ENCODE measurements around the gene CAMSAP3. TPM values are rescaled to one million over a fixed set of nuclear protein-coding genes. Genes with fewer than 3 reads are reported as not detected.

CAMSAP3 gene
- total RNA-seq, 1 experiment from 2014 or later: 16.6 TPM

DNA sequence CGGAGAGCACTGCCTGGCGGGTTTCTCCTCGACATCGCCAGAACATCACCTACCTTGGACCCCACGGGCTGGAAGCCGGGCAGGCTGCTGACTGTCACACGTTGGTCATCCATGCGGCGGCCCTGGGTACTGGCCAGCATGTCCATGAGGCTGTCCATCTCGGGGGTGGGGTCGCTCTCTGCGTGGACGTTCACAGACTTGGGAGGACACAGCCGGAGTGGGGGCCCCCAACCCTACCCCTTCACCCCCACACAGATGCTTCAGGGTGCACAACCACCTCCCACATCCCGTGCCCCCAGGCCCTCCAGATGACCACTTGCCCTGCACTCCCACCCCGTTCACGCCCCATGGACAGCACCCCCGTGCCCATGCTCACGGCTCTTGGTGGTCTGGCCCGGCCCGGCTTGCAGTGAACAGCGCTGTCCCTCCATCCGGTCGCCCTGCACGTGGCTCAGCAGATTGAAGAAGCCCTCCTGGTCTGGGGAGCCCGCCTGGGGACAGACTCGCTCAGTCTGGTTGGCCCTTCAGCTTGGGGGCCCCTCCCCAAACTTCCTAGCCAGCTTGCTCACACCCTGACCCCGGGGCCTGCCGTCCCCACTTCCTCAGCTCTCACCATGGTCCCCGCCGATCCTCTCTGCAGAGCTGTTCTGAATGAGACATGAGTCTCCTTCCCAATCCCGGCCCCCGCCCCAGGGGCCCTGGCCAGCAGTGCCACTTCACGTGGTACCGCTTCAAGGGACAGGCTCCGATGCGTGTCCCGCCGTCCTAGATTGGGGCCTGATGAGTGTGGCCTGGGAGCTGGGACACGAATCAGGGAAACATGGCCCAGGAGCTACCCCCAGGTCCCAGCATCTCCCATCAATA, 36.9 kb downstream of the CAMSAP3 start:
- no peak overlapping the region for H3K27ac ChIP-seq (ENCODE audit: low read length)
- BruUV-seq (replicated peaks): no TSS peak
- ATAC-seq: no peak
- no peak overlapping the region for H3K4me2 ChIP-seq (ENCODE audit: low read length)
- H2AFZ ChIP-seq (ENCODE audit: low read length): no peak overlapping the region
- H4K20me1 ChIP-seq (ENCODE audit: low read length): no peaks in the 10 kb centered on the region
- CTCF ChIA-PET: no interaction called here
- intact Hi-C loops (cut with micrococcal nuclease): no loop called here
- peaks cover 18% of the 10 kb centered on the region for H3K4me1 ChIP-seq (ENCODE audit: insufficient read depth, low read length)
- H3K36me3 ChIP-seq (ENCODE audit: low read depth, low read length): no peaks in the 10 kb centered on the region; the same call in 1 of the 2 replicates
- no peaks in the 10 kb centered on the region for H3K9me2 ChIP-seq (replicated peaks; ENCODE audit: low read length)
- no peak overlapping the region for H3K4me3 ChIP-seq (ENCODE audit: low read length)
- H3F3A ChIP-seq (ENCODE audit: low read length, unreplicated experiment): no peaks in the 10 kb centered on the region
- no peaks in the 10 kb centered on the region for H3K27me3 ChIP-seq (ENCODE audit: low read length)
- POLR2A ChIA-PET (ENCODE audit: unreplicated experiment): interaction anchor here (0.6 kb wide), 2 partner anchors 11 to 41 kb away, joined by 3 to 4 read pairs; no protein-coding TSS in a partner anchor
- H3K9me3 ChIP-seq (ENCODE audit: low read length): no peaks in the 10 kb centered on the region
- H3K9ac ChIP-seq (ENCODE audit: low read length): no peak overlapping the region
- H3K79me2 ChIP-seq (ENCODE audit: low read length): peaks cover 46% of the 10 kb centered on the region
- no peak for TF ChIP-seq EZH2 (IDR thresholded peaks at IDR 0.05; ENCODE audit: low read length, unreplicated experiment)
- no peak for TF ChIP-seq EZH2phosphoT487 (IDR thresholded peaks at IDR 0.05; ENCODE audit: borderline replicate concordance, low read length)
- TF ChIP-seq, protein P1, sequence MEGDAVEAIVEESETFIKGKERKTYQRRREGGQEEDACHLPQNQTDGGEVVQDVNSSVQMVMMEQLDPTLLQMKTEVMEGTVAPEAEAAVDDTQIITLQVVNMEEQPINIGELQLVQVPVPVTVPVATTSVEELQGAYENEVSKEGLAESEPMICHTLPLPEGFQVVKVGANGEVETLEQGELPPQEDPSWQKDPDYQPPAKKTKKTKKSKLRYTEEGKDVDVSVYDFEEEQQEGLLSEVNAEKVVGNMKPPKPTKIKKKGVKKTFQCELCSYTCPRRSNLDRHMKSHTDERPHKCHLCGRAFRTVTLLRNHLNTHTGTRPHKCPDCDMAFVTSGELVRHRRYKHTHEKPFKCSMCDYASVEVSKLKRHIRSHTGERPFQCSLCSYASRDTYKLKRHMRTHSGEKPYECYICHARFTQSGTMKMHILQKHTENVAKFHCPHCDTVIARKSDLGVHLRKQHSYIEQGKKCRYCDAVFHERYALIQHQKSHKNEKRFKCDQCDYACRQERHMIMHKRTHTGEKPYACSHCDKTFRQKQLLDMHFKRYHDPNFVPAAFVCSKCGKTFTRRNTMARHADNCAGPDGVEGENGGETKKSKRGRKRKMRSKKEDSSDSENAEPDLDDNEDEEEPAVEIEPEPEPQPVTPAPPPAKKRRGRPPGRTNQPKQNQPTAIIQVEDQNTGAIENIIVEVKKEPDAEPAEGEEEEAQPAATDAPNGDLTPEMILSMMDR (conservative IDR thresholded peaks at IDR 0.05; ENCODE audit: low read depth, low read length): no peak
- DNase-seq: no peak

DNA sequence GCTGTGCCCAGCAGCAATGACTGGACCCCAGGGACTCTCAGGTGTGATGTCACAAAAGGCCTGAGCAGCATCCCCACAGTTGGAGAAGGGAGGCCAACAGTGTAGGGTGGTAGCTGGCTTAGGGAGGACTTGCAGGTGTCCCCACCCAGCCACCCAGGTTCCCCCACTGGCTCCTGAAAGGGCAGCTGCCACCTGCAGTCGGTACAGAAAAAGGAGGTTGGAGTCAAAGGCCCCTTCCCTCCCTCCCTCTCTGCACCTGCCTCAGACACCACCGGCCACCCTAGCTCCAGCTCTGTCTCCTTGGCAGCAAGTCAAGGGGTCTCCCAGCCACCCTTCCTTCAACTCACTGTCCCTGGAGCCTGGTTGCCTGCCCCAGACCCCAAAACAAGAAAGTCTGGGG, 38.0 kb downstream of the CAMSAP3 start, which contains the start of gene PCP2:
PCP2 (minus strand) TSS at position 22 of the 400 bp plus-strand sequence. CDS start 262 bp downstream, outside the sequence.
- Histone ChIP-seq H4K20me1 (ENCODE audit: low read length) (no peaks in the 10 kb centered on the region), H3K27ac (ENCODE audit: low read length) (no peak within 1 kb of the TSS), H3F3A (ENCODE audit: low read length, unreplicated experiment) (no peaks in the 10 kb centered on the region), H3K4me1 (ENCODE audit: insufficient read depth, low read length) (peaks cover 10% of the 10 kb centered on the region), H2AFZ (ENCODE audit: low read length) (no peak within 1 kb of the TSS), H3K9ac (ENCODE audit: low read length) (no peak within 1 kb of the TSS), H3K4me2 (ENCODE audit: low read length) (no peak within 1 kb of the TSS), H3K27me3 (ENCODE audit: low read length) (no peaks in the 10 kb centered on the region), H3K79me2 (ENCODE audit: low read length) (peaks cover 46% of the 10 kb centered on the region), H3K9me3 (ENCODE audit: low read length) (no peaks in the 10 kb centered on the region), H3K4me3 (ENCODE audit: low read length) (no peak within 1 kb of the TSS), H3K9me2 (replicated peaks; ENCODE audit: low read length) (no peaks in the 10 kb centered on the region), H3K36me3 (ENCODE audit: low read depth, low read length) (no peaks in the 10 kb centered on the region; the same call in 1 of the 2 replicates)
- no TSS peak for BruUV-seq (replicated peaks)
- DNase-seq (no peak), ATAC-seq (no peak)
- CTCF ChIA-PET: no interaction called here
- POLR2A ChIA-PET (ENCODE audit: unreplicated experiment): interaction anchor here (0.6 kb wide), 1 partner anchor 10 kb away, joined by 4 read pairs; no protein-coding TSS in a partner anchor
- intact Hi-C loops (cut with micrococcal nuclease): no loop called here
- TF ChIP-seq EZH2 (IDR thresholded peaks at IDR 0.05; ENCODE audit: low read length, unreplicated experiment): no peak
- no peak for TF ChIP-seq EZH2phosphoT487 (IDR thresholded peaks at IDR 0.05; ENCODE audit: borderline replicate concordance, low read length)
- TF ChIP-seq, protein P1 (conservative IDR thresholded peaks at IDR 0.05; ENCODE audit: low read depth, low read length): no peak

DNA sequence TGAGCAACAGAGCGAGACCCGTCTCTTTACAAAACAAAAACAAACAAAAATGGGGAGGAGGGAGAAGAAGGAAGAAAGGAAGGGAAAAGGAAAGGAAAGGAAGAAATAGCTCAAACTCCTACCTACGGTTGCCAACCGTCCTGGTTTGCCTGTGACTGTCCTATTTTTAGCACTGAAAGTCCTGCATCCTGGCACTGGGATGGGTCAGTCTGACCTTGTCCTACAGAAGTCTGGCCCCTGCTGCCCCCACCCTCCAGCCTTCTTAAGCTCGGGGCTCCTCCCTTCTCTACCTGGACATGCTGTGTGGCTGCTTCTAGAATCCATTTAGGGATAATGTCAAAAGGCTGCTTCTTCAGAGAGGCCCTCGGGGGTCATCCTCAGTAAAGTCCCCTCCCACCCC, 40.0 kb downstream of the CAMSAP3 start:
- H3K36me3 ChIP-seq (ENCODE audit: low read depth, low read length): no peaks in the 10 kb centered on the region; the same call in 1 of the 2 replicates
- peaks cover 6% of the 10 kb centered on the region for H3K4me1 ChIP-seq (ENCODE audit: insufficient read depth, low read length)
- H3F3A ChIP-seq (ENCODE audit: low read length, unreplicated experiment): no peaks in the 10 kb centered on the region
- no peaks in the 10 kb centered on the region for H4K20me1 ChIP-seq (ENCODE audit: low read length)
- ATAC-seq (no peak), DNase-seq (no peak)
- H3K4me2 ChIP-seq (ENCODE audit: low read length): no peak overlapping the region
- H3K79me2 ChIP-seq (ENCODE audit: low read length): peaks cover 36% of the 10 kb centered on the region
- H3K9me3 ChIP-seq (ENCODE audit: low read length): no peaks in the 10 kb centered on the region
- intact Hi-C loops (cut with micrococcal nuclease): no loop called here
- H3K9ac ChIP-seq (ENCODE audit: low read length): no peak overlapping the region
- H3K27ac ChIP-seq (ENCODE audit: low read length): no peak overlapping the region
- H3K4me3 ChIP-seq (ENCODE audit: low read length): no peak overlapping the region
- no peak overlapping the region for H2AFZ ChIP-seq (ENCODE audit: low read length)
- BruUV-seq (replicated peaks): no TSS peak
- no peak for TF ChIP-seq EZH2 (IDR thresholded peaks at IDR 0.05; ENCODE audit: low read length, unreplicated experiment)
- TF ChIP-seq, protein P1 (conservative IDR thresholded peaks at IDR 0.05; ENCODE audit: low read depth, low read length): no peak
- TF ChIP-seq EZH2phosphoT487 (IDR thresholded peaks at IDR 0.05; ENCODE audit: borderline replicate concordance, low read length): no peak
- ChIA-PET CTCF (no interaction called here), POLR2A (ENCODE audit: unreplicated experiment) (no interaction called here)
- H3K9me2 ChIP-seq (replicated peaks; ENCODE audit: low read length): no peaks in the 10 kb centered on the region
- H3K27me3 ChIP-seq (ENCODE audit: low read length): no peaks in the 10 kb centered on the region
